Neural cell (in vitro differentiated cells): Measurements from ENCODE around the gene GATC. TPM values are rescaled to one million over a fixed set of nuclear protein-coding genes. Genes with fewer than 3 reads are reported as not detected.

Experiments used
- H2AFZ ChIP-seq: fragments of 200-600, 300-800 bp; sonication (generic), shearing (Covaris generic); 2 replicates; pipeline ENCODE4 v1.6.0; 2014; ENCODE audit warnings: low read depth, mild to moderate bottlenecking, antibody characterized with exemption, low read length, moderate library complexity
- H3F3A ChIP-seq: fragments of 200-600 bp; shearing (Covaris generic); 2 replicates; pipeline ENCODE4 v1.6.1; 2016; ENCODE audit warnings: mild to moderate bottlenecking, moderate library complexity, mixed read lengths, antibody characterized with exemption, low read length; ENCODE audit not compliant: insufficient read depth, poor library complexity, severe bottlenecking
- H3K27ac ChIP-seq: fragments of 200-600, 300-800 bp; sonication (generic), shearing (Covaris generic); 2 replicates; pipeline ENCODE4 v1.5.1; 2014; ENCODE audit warnings: mild to moderate bottlenecking, low read length, moderate library complexity
- H3K27me3 ChIP-seq: fragments of 300-800, 200-600 bp; sonication (generic), shearing (Covaris generic); 2 replicates; pipeline ENCODE4 v1.6.0; 2014; ENCODE audit warnings: mild to moderate bottlenecking, low read depth, low read length, moderate library complexity; ENCODE audit not compliant: insufficient read depth
- H3K36me3 ChIP-seq: fragments of 300-800, 200-600 bp; sonication (generic), shearing (Covaris generic); 2 replicates; pipeline ENCODE4 v1.5.1; 2014; ENCODE audit warnings: mild to moderate bottlenecking, antibody characterized with exemption, low read length, moderate library complexity; ENCODE audit not compliant: insufficient read depth
- H3K4me2 ChIP-seq: fragments of 300-800, 200-600 bp; sonication (generic), shearing (Covaris generic); 2 replicates; pipeline ENCODE4 v1.6.0; 2014; ENCODE audit warnings: mild to moderate bottlenecking, low read length
- H3K4me3 ChIP-seq: fragments of 300-800, 200-600 bp; sonication (generic), shearing (Covaris generic); 2 replicates; pipeline ENCODE4 v1.5.1; 2014; ENCODE audit warnings: mild to moderate bottlenecking, low read length, moderate library complexity
- H3K79me2 ChIP-seq: fragments of 200-600 bp; shearing (Covaris generic); replicated peaks from 2 replicates; pipeline ENCODE4 v1.6.0; 2014; ENCODE audit warnings: mild to moderate bottlenecking, low read length, moderate library complexity; ENCODE audit not compliant: insufficient read depth
- H3K9ac ChIP-seq: fragments of 300-800, 200-600 bp; sonication (generic), shearing (Covaris generic); 2 replicates; pipeline ENCODE4 v1.6.1; 2016; ENCODE audit warnings: mild to moderate bottlenecking, low read length, mixed read lengths
- H3K9me2 ChIP-seq: fragments of 200-600 bp; shearing (Covaris generic); 2 replicates; pipeline ENCODE4 v1.6.1; 2016; ENCODE audit warnings: mild to moderate bottlenecking, low read length, mixed read lengths; ENCODE audit not compliant: insufficient read depth
- H3K9me3 ChIP-seq: fragments of 200-600, 300-800 bp; sonication (generic), shearing (Covaris generic); 2 replicates; pipeline ENCODE4 v1.6.1; 2016; ENCODE audit warnings: mild to moderate bottlenecking, mixed run types, low read length, moderate library complexity, mixed read lengths
- H4K20me1 ChIP-seq: fragments of 200-600 bp; shearing (Covaris generic); 2 replicates; pipeline ENCODE4 v1.6.1; 2016; ENCODE audit warnings: mild to moderate bottlenecking, mixed run types; ENCODE audit not compliant: insufficient read depth
- EP300 ChIP-seq: fragments of 450-650 bp; conservative IDR thresholded peaks from 2 replicates; pipeline ENCODE4 v1.6.1; 2014; ENCODE audit warnings: antibody characterized with exemption, mild to moderate bottlenecking, moderate library complexity; ENCODE audit not compliant: poor library complexity, severe bottlenecking
- EZH2 ChIP-seq: fragments of 200-600, 300-800 bp; shearing (Covaris generic), sonication (generic); IDR thresholded peaks from 2 replicates; pipeline ENCODE4 v1.6.1; 2014; ENCODE audit warnings: antibody characterized with exemption, low read length, borderline replicate concordance, mild to moderate bottlenecking; ENCODE audit not compliant: insufficient read depth, poor library complexity, severe bottlenecking
- MXI1 ChIP-seq: fragments of 450-650 bp; conservative IDR thresholded peaks from 2 replicates; pipeline ENCODE4 v1.6.1; 2014; ENCODE audit warnings: antibody characterized with exemption, mild to moderate bottlenecking; ENCODE audit not compliant: poor library complexity, severe bottlenecking
- POLR2AphosphoS5 ChIP-seq: IDR thresholded peaks from 2 replicates; pipeline ENCODE4 v1.6.1; 2012
- RAD21 ChIP-seq: fragments of 450-650 bp; conservative IDR thresholded peaks from 2 replicates; pipeline ENCODE4 v1.6.1; 2014; ENCODE audit warnings: antibody characterized with exemption, mild to moderate bottlenecking, moderate library complexity
- SMC3 ChIP-seq: fragments of 450-650 bp; conservative IDR thresholded peaks from 2 replicates; pipeline ENCODE4 v1.6.1; 2014; ENCODE audit warnings: antibody characterized with exemption, mild to moderate bottlenecking, moderate library complexity; ENCODE audit not compliant: poor library complexity
- TAF1 ChIP-seq: IDR thresholded peaks from 2 replicates; pipeline ENCODE4 v1.6.1; 2012; ENCODE audit warnings: low read depth
- polyA plus RNA-seq: library from polyadenylated mRNA; depleted of rRNA; stranded (reverse); fragments of >200 nt; gene quantifications from 2 replicates; pipeline ENCODE4 v1.2.3, GENCODE V29; 2014
- TF ChIP-seq, protein P1 (sequence below): fragments of 450-650 bp; IDR thresholded peaks from 2 replicates; pipeline ENCODE4 v1.5.1; 2014; ENCODE audit warnings: antibody characterized with exemption, mild to moderate bottlenecking, moderate library complexity; ENCODE audit not compliant: poor library complexity, severe bottlenecking
- TF ChIP-seq, protein P2 (sequence below): IDR thresholded peaks from 2 replicates; pipeline ENCODE4 v1.6.1; 2012; ENCODE audit warnings: borderline replicate concordance

Gene GATC
- polyA plus RNA-seq, 1 donor from 2014 or later: 45.3 TPM

DNA sequence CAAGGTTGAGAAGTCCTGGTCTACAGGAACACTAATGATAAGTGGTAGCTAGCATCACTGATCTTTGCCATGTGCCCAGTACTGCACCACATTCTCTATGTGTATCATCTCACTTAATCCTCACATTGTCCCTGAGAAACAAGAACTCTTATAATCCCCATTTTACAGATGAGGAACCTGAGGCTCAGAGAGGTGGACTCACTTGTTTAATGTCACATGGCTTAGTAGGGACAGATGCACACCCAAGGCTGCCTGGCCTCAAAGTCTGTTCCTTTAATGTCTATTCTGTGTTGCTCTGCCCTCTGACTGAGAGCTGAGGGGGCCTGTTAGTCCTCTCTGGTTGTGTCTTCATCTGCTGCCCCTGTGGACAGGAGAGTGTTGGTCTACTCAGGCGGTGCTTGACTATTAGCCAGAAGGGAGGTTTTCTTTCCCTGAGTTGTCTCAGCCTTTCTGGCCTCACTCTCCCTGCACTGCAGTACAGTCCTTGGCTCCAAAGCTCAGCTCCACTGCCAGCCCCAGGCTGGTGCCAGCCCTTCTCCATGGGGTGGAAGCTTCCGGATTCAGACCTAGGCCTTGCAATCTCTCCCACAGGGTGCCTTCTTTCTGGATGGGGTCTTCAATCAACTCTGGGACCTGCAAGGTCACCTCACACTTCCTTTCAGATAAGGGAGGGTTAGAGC, 44.7 kb downstream of the GATC start:
- Histone ChIP-seq H3K4me3 (no peak overlapping the region), H3K9ac (no peak overlapping the region), H3K27ac (no peak overlapping the region)

GRCh38 chr12:120495186-120495730, 49.0 kb downstream of the GATC start:
- peak overlapping the region; percentile 39 for H3K9ac ChIP-seq
- H3K79me2 ChIP-seq: peaks cover 23% of the 10 kb centered on the region
- no peaks in the 10 kb centered on the region for H3F3A ChIP-seq
- no peaks in the 10 kb centered on the region for H3K27me3 ChIP-seq
- H3K4me3 ChIP-seq: peak overlapping the region; percentile 79
- no peaks in the 10 kb centered on the region for H3K36me3 ChIP-seq
- H2AFZ ChIP-seq: no peak overlapping the region
- no peak overlapping the region for H3K27ac ChIP-seq
- peaks cover 4% of the 10 kb centered on the region for H4K20me1 ChIP-seq
- peak overlapping the region; percentile 49 for H3K4me2 ChIP-seq
- H3K9me3 ChIP-seq: no peaks in the 10 kb centered on the region
- H3K9me2 ChIP-seq: no peaks in the 10 kb centered on the region
- TF ChIP-seq EP300 (no peak), TAF1 (no peak), SMC3 (no peak), EZH2 (no peak), MXI1 (no peak), RAD21 (no peak), POLR2AphosphoS5 (no peak)
- TF ChIP-seq, protein P1, sequence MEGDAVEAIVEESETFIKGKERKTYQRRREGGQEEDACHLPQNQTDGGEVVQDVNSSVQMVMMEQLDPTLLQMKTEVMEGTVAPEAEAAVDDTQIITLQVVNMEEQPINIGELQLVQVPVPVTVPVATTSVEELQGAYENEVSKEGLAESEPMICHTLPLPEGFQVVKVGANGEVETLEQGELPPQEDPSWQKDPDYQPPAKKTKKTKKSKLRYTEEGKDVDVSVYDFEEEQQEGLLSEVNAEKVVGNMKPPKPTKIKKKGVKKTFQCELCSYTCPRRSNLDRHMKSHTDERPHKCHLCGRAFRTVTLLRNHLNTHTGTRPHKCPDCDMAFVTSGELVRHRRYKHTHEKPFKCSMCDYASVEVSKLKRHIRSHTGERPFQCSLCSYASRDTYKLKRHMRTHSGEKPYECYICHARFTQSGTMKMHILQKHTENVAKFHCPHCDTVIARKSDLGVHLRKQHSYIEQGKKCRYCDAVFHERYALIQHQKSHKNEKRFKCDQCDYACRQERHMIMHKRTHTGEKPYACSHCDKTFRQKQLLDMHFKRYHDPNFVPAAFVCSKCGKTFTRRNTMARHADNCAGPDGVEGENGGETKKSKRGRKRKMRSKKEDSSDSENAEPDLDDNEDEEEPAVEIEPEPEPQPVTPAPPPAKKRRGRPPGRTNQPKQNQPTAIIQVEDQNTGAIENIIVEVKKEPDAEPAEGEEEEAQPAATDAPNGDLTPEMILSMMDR: no peak
- TF ChIP-seq, protein P2, sequence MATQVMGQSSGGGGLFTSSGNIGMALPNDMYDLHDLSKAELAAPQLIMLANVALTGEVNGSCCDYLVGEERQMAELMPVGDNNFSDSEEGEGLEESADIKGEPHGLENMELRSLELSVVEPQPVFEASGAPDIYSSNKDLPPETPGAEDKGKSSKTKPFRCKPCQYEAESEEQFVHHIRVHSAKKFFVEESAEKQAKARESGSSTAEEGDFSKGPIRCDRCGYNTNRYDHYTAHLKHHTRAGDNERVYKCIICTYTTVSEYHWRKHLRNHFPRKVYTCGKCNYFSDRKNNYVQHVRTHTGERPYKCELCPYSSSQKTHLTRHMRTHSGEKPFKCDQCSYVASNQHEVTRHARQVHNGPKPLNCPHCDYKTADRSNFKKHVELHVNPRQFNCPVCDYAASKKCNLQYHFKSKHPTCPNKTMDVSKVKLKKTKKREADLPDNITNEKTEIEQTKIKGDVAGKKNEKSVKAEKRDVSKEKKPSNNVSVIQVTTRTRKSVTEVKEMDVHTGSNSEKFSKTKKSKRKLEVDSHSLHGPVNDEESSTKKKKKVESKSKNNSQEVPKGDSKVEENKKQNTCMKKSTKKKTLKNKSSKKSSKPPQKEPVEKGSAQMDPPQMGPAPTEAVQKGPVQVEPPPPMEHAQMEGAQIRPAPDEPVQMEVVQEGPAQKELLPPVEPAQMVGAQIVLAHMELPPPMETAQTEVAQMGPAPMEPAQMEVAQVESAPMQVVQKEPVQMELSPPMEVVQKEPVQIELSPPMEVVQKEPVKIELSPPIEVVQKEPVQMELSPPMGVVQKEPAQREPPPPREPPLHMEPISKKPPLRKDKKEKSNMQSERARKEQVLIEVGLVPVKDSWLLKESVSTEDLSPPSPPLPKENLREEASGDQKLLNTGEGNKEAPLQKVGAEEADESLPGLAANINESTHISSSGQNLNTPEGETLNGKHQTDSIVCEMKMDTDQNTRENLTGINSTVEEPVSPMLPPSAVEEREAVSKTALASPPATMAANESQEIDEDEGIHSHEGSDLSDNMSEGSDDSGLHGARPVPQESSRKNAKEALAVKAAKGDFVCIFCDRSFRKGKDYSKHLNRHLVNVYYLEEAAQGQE: no peak

More for the DNA sequence above, 44.7 kb downstream of the GATC start:
- Histone ChIP-seq H3K27me3 (no peaks in the 10 kb centered on the region), H3K4me2 (no peak overlapping the region), H3K36me3 (no peaks in the 10 kb centered on the region), H3F3A (no peaks in the 10 kb centered on the region), H3K9me3 (no peaks in the 10 kb centered on the region), H3K9me2 (no peaks in the 10 kb centered on the region), H2AFZ (no peak overlapping the region), H4K20me1 (no peaks in the 10 kb centered on the region), H3K79me2 (no peaks in the 10 kb centered on the region)
- no peak for TF ChIP-seq TAF1
- TF ChIP-seq, protein P1: no peak
- TF ChIP-seq SMC3: no peak
- no peak for TF ChIP-seq MXI1
